Measurements from ENCODE around the gene LUZP1. TPM values are rescaled to one million over a fixed set of nuclear protein-coding genes. Genes with fewer than 3 reads are reported as not detected.

LUZP1 gene
- total RNA-seq, 1 donor = 14.3 TPM

DNA sequence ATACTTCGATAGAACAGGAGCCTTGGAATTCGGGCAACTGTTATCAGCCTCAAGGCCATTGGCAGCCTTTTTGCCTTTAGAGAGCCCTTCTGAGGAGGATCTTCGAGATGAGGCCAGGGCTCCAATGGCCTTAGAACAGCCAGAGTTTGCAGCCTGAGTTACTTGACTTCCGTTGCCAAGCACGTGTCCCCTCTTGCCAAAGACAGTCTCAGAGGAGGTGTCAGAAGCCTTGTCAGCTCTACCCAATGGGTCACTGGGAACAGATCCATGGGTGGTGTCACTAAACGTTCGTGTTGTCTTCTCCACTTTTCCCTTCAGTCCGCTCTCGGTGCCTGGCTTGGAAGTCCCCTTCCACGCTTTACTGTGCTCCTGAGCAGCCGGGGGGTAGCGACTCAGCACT, 76.2 kb downstream of the LUZP1 start:
- no peak for DNase-seq (ENCODE audit: low read depth in 2 of 3, low spot score in 2 of 3)

DNA sequence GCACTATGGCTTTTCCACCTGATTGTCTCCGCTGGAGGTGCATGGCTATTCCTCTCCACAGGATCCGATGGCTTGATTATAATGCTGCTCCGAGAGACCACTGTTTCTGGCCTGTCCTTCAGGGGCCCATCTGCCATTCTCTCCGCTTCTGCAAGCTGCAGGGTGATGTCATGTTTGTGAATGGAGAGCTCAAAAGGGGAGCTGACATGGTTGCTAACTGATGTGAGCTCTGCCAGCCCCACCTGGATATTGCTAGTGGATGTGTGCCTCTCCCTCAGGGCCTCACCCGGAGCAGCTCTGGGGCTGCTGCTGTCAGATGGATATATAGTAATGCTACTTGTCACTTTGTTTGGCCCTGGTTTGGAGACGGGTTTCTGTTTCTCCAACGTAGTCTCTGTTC, 77.1 kb downstream of the LUZP1 start:
- no peak for DNase-seq (ENCODE audit: low read depth in 2 of 3, low spot score in 2 of 3)

DNA sequence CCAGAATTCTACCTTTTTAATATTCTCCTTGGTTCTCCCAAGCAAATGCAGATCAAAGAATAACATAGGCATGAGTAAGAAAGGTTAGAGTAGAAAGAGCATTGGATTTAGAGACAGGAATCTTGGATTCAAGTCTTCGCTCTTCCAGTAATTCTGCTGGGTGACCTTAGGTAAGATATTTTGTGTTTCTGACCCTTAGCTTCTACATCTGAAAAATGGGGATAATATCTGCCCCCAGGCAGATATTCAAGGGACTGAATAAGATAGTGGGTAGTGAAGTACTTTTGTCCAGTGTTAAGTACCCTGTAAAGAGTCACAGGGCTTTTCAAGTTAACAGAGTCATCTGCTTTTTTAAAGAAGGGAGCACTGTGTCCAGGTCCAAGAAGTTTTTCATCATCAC, 78.6 kb downstream of the LUZP1 start:
- DNase-seq (ENCODE audit: low read depth in 2 of 3, low spot score in 2 of 3) = no peak

DNA sequence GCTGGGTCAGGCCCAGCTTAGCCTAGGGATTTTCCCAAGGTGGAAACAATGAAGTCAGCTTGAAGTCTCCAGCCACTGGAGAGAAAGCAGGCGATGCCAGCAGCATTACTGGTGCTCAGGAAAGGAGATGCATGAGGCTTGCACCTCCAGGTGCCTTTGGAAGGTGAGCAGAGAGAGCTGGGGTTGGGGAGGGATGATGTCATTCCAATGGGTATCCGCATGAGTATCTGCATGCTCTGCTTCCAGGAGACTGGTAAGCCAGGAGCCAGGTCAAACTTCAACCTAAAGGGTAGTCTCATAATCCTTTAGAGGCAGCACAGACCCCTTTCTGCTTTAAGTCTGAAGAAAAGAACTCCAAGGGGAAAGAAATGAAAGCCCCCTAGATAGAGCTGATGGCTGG, 80.6 kb downstream of the LUZP1 start:
- DNase-seq (ENCODE audit: low read depth in 2 of 3, low spot score in 2 of 3) = no peak

DNA sequence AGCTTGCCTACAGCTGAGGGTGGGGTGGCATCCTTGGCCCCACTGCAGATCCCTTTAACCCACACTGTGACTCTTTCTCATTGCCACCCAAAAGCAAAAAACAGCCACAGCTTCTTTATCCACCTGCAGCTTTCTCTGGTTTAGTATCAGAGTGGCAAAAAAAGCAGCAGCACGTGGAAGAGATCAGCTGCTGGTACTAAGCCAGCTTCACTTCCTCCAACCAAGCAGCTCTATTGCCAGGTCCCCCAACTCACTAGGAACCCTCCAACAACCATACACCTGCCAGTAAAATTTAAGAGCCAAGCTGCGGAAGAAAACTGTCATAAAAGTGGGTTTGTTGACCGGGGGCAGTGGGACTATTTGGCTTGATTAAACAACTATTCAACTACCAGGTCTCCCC, 83.0 kb downstream of the LUZP1 start:
- DNase-seq (ENCODE audit: low read depth in 2 of 3, low spot score in 2 of 3) = no peak

DNA sequence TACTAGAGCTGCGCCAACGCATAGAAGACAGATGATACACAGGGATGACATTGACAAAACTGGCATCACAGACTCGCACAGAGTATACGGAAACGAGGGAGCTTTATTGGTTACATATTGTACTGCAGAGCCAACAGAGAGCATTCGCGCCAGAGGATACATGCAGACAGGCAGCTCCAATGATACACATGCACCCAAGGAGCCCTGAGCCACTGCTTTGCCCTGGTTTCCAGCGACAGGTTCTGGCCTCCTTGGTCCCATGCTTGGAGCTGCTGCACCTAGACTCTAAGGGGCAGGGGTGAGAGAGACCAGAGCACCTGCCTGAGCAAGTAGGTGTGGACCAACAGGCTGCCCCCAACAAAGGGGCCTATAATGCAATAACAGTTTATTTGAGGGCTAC, 83.8 kb downstream of the LUZP1 start:
- DNase-seq (ENCODE audit: low read depth in 2 of 3, low spot score in 2 of 3) = no peak

DNA sequence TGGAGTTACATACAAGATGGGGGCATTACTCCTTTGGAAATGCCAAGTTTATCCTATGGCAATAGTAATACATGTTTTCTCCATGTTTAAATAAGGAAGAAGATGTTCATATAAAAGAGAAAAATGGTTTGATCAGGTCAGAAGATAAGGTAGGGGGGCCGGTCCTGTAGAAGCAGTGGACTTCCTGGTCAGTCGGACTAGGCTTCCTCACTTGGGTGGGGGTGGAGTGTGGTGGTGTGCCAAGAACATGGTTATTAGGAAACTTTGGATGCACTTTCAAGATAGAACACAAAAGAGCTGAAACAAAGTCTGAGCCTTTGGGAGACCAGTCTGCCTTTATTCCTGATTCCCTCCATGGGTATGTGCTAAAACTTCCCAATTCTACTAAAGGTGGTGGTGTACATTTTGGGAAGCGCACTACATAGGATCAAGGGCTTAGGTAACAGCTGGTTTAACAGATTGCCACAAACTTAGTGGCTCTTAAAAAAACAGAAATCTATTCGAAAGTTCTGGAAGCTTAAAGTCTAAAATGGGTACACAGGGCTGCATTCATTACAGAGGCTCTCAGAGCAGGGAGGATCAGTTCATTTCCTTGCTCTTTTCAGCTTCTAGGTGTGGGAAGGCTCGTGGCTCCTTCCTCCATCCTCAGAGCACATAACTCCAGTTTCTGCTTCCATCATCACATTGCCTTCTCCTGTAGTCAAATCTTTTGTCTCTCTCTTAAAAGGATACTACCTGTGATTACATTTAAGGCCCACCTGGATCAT, 84.8 kb downstream of the LUZP1 start:
- DNase-seq (ENCODE audit: low read depth in 2 of 3, low spot score in 2 of 3) = no peak

DNA sequence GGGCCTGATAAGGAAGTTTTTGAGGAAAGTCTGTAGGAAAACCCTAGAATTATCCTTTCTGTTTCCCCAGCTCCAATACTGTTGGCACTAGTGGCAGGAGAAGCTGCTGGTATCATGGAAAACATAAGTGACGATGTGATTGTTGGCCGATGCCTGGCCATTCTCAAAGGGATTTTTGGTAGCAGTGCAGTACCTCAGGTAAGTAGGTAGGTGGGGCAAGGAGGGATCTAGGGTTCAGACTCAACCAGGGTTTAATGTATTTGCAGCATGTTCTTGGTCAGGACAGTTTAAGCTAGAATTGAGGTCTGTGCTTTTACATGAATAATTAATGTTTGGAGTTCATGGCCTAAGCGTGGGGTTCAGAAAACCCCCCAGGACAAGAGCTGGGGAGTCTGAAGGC, 87.3 kb downstream of the LUZP1 start:
- DNase-seq (ENCODE audit: low read depth in 2 of 3, low spot score in 2 of 3) = peak in 2 of 3 donors; percentile 10 to 24

DNA sequence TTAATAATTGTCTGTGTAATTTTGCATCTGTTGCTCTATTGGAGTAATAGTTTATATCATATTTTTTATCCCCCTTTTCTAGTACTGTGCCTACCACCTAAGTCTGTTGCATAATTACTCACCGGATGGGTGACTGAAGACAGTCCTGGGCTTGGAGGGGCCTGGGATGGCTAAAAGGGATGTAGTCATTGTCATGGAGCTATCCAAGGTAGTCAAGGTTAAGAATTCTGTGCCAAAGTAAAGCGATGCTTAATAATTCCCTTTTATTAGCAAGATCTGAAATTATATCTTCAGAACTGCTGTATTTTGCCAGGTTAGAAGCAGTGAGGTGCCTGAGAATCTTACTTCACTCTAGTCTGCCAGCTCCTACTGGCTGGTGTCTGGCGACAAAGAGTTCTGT, 87.8 kb downstream of the LUZP1 start:
- DNase-seq (ENCODE audit: low read depth in 2 of 3, low spot score in 2 of 3) = no peak

DNA sequence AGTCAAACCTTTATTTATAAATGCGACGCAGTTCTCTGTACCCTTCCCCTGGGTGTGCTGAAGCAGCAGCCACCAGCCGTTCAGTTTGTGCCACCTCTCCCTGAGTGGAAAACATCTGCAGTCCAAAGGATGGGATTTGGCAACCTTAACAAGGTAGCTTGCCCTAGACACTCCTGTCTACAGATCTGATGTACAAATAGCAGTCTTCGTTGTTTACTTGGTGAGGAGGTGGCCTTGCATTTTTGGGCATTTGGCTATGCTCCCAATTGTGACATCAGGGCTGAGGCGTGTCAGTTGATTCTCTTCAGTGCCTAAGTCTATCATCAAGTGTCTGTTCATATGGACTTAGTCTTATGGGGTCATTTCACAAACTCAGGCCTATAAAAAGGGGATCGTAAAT, 89.6 kb downstream of the LUZP1 start:
- DNase-seq (ENCODE audit: low read depth in 2 of 3, low spot score in 2 of 3) = no peak

DNA sequence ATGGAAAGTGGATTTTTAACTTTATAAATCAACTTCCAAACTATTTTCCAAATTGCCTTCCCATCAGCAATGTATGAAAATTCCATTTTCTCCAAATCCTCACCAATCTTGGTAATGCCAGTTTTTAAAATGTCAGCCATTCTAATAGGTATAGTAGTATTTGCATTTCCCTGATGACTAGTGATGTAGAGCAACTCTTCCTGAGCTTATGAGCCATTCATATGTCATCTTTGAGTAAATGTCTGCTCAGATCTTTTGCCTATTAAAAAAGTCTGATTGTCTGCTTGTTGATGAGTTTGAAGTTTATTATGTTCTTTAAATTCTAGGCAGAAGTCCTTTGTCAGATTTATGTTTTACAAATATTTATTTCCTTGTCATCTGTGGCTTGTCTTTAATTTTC, 94.6 kb downstream of the LUZP1 start:
- no peak for DNase-seq (ENCODE audit: low read depth in 2 of 3, low spot score in 2 of 3)

DNA sequence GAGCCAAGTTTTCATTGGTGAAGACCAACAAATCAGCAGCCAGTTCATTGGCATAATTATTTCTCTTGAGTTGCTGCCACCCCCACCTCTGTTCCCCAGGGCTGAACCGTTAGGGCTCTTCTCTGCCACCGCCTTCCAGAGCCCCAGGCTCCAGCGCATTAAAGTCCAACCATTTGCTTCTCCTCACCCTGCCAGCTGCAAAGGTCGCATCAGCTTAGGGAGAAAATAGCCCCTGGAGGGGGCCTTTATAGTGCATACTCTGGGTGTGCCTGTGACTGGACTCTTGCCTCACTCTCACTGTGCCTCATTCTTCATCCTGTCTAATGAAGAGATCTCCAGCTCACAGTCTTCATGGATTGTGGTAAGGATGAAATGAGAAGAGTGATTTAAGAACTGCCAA, 99.0 kb downstream of the LUZP1 start:
- DNase-seq (ENCODE audit: low read depth in 2 of 3, low spot score in 2 of 3) = no peak

DNA sequence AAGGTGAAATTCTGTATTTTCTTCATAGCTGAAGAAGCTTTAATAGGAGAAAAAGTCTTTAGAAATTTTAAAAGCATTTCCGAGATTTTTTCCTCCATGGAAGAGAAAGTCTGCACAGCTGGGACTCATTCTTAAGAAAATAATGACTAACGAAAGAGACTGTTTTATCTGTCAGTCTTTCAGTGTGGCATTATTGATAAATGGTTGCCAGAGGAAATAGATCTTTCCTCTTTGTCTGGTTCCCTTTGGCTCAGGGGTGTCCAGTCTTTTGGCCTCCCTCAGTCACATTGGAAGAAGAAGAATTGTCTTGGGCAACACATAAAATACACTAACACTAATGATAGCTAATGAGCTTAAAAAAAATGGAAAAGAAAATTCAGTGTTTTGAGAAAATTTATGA, 99.5 kb downstream of the LUZP1 start:
- no peak for DNase-seq (ENCODE audit: low read depth in 2 of 3, low spot score in 2 of 3)

DNA sequence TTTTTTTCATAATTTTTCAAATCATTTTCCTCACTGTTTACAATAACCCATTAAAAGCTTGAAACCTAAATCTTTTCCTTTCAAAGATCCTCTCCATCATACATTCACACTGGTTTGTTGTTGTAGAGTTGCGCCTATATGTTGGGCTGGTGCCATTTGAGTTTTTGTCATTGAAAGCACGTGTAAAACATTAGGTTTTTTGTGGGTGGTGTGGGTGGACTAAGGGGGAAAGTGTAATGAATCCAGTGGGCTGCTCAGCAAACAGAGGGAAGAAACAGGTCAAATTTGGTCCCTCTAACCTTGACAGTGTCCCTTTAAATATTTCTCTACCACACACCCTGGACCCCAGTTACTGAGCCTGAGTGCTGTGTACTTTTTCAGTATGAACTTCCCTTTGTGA, 102.6 kb downstream of the LUZP1 start:
- DNase-seq (ENCODE audit: low read depth in 2 of 3, low spot score in 2 of 3) = no peak

DNA sequence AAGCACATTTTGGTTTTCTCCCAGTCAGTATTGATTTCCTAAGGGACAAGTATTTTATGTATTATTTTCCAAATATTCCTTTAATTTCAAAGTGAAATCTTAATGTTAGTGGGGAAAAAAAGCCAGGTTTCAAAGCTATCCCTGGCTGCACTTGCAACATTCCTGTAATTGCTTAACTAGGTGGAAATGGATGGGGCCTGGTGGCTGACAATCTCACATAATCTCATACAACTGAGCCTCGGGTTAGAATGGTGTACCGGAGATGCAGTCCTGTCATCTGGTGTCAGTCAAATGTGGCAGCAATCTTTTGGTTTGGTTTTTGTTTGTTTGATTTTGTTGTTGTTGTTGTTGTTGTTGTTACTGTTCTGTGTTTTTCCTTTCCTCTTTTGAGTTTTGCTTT, 103.3 kb downstream of the LUZP1 start:
- no peak for DNase-seq (ENCODE audit: low read depth in 2 of 3, low spot score in 2 of 3)

DNA sequence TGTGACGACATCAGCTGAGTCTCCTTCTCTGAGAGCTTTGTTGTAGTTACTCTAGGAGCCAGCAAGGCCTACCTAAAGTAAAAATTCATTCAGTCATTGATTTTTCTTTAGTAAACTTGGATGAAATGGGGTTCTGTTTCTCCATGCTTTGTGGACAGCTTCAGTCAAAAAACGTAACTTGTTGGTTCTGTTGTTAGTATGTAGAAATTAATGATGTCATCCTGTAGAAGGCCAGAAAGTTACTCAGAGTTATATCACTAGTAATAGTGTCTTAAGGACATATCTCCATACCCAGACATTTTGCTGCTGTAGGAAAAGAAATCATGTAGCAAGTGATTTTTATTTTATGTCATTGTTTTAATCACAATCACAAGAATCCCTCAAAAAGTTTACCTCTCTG, 106.4 kb downstream of the LUZP1 start:
- DNase-seq (ENCODE audit: low read depth in 2 of 3, low spot score in 2 of 3) = no peak

DNA sequence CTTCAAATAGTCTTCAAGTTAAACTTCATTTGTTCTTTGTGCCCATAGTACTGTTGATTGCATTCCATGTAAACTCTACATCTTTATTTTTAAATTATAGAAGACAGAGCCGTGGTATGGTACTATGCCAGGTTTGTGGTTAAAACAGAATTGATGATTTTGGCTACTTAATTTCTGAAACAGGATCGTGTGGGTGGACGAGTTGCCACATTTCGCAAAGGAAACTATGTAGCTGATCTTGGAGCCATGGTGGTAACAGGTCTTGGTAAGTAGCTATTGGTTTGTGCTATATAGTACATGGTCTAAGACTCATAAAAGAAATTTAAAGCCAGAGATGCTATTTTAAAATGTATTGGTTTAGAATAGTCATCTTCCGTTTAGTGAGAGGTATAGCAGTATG, 111.4 kb downstream of the LUZP1 start:
- DNase-seq (ENCODE audit: low read depth in 2 of 3, low spot score in 2 of 3) = no peak

DNA sequence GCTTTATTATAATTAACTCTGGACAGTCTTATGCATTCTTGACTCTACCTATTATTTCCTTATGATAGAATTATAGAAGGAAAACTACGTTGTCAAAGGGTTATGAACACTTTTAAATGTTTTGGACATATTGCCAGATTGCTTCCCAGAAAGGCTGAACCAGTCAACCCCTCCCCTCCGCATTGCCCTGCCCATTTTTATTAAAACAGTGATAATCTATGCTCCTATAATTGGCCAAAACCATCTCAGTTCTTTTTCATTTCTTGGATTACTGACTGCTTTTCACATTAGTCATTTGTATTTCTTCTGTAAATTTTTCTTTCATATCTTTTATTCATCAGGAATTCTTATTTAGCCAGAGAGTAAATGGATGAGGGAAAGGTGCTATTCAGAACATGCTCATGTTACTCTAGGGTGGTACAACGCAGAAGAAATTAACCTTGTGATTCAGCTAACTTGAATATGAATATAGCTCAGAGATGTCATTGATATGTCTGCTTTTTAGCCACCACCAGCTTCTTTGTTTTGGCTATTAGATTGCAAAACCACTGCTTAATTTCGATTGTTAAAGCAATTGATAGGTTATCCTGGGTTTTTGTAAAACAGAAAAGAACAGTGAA, 117.3 kb downstream of the LUZP1 start:
- no peak for DNase-seq (ENCODE audit: low read depth in 2 of 3, low spot score in 2 of 3)

DNA sequence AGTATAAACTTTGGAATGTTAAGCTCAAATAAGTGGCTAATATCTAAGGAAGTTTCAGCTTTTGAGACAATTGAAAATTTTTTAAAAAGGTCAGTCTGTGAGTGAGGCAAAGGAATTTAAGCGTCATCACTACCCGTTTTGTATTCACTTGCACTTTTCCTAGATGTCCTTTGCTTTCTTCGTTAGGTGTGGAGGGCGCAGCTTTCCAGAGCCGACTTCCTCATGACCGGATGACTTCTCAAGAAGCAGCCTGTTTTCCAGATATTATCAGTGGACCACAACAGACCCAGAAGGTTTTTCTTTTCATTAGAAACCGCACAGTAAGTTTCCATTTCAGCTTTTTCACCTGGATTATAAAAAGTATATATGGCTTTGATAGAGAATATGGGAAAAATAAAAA, 118.5 kb downstream of the LUZP1 start:
- no peak for DNase-seq (ENCODE audit: low read depth in 2 of 3, low spot score in 2 of 3)

DNA sequence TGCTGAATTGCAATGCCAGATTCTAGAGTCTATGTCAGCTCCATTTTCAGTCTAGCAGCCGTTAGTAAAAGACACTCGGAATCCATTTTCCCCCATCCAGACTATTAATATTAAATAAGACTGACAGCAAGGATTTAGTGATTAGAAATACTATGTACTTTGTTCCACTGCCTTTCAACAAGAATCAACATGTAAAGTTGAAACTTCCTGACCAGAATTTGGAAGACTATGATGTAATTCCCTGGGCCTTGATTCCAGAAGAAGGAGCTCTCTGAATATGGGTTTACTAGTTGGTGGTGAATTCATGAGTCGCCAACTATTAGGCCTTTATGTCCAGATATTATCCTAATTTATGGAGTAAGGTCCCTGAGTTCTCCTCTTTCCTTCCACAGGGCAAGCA, 124.6 kb downstream of the LUZP1 start:
- DNase-seq (ENCODE audit: low read depth in 2 of 3, low spot score in 2 of 3) = no peak

DNA sequence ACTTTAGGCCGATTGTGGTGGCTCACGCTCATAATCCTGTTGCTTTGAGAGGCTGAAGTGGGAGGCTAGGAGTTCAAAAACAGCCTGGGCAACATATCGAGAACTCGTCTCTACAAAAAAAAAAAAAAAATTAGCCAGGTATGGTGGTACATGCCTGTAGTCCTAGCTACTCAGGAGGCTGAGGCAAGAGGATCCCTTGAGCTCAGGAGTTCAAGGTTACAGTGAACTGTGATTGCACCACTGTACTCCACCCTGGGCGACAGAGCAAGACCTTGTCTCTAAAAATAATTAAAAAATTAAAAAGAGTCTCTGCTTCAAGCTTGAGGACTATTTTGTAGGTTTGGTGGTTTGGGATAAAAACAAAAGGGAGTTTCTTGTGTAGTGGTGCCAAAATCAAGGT, 128.1 kb downstream of the LUZP1 start:
- DNase-seq (ENCODE audit: low read depth in 2 of 3, low spot score in 2 of 3) = no peak

DNA sequence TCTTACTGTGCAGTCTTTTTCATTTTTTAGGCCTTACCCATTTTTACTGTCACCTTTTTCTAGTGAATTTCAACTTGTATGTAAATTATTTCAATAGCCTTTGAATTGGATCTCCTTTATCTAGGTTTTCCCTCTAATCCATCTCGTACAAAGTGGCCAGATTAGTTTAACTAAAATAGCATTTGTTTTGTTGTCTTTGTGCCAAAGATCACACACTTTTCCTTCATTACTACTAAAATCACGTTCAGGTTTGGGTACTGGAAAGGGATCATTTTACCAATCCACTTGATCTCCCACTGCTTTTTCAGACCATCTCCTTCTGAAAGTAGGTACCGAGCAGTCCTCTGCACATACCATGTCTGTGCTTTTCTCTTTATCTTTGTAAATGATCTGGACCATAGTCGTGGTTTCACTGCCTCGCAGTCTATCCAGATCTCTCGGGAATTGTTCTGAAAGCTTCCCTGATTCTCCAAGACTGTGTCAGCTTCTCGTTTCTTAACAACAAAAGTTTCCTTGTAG, 129.3 kb downstream of the LUZP1 start:
- no peak for DNase-seq (ENCODE audit: low read depth in 2 of 3, low spot score in 2 of 3)

Measured in hematopoietic multipotent progenitor cell (in vitro differentiated cells).